ENCODE results near the gene AJUBA.

- TF ChIP-seq, protein P1, sequence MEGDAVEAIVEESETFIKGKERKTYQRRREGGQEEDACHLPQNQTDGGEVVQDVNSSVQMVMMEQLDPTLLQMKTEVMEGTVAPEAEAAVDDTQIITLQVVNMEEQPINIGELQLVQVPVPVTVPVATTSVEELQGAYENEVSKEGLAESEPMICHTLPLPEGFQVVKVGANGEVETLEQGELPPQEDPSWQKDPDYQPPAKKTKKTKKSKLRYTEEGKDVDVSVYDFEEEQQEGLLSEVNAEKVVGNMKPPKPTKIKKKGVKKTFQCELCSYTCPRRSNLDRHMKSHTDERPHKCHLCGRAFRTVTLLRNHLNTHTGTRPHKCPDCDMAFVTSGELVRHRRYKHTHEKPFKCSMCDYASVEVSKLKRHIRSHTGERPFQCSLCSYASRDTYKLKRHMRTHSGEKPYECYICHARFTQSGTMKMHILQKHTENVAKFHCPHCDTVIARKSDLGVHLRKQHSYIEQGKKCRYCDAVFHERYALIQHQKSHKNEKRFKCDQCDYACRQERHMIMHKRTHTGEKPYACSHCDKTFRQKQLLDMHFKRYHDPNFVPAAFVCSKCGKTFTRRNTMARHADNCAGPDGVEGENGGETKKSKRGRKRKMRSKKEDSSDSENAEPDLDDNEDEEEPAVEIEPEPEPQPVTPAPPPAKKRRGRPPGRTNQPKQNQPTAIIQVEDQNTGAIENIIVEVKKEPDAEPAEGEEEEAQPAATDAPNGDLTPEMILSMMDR (conservative IDR thresholded peaks at IDR 0.05): no peak
- TF ChIP-seq EZH2 (IDR thresholded peaks at IDR 0.05; ENCODE audit: low read depth): no peak
These were observed 34.7 kb upstream of the AJUBA start for GRCh38 chr14:23017091-23017490.
